HepG2 (cell line): ENCODE data around the gene POLG2. TPM values are rescaled to one million over a fixed set of nuclear protein-coding genes. Genes with fewer than 3 reads are reported as not detected.
A peak's percentile ranks its signal among the peaks of the same experiment; 100 is the strongest.

Experiments
- DDIT3 ChIP-seq: sonication (generic); formaldehyde crosslinking; IDR thresholded peaks from 2 replicates; pipeline ENCODE4 v1.4.0; 2020; ENCODE audit warnings: mild to moderate bottlenecking, missing genetic modification reagents
- E2F1 ChIP-seq: sonication (generic); formaldehyde crosslinking; IDR thresholded peaks from 2 replicates; pipeline ENCODE4 v1.5.0; 2020; ENCODE audit warnings: missing genetic modification reagents
- E2F5 ChIP-seq: sonication (generic); formaldehyde crosslinking; conservative IDR thresholded peaks from 2 replicates; pipeline ENCODE4 v1.4.0; 2020; ENCODE audit warnings: missing genetic modification reagents
- FOXK1 ChIP-seq: sonication (generic); formaldehyde crosslinking; IDR thresholded peaks from 2 replicates; pipeline ENCODE4 v1.4.0; 2020; ENCODE audit warnings: low read depth, missing genetic modification reagents, borderline replicate concordance
- HIVEP1 ChIP-seq: sonication (generic); formaldehyde crosslinking; IDR thresholded peaks from 2 replicates; pipeline ENCODE4 v1.4.0; 2020; ENCODE audit warnings: mild to moderate bottlenecking, missing genetic modification reagents
- IRF1 ChIP-seq: sonication (generic); formaldehyde crosslinking; IDR thresholded peaks from 2 replicates; pipeline ENCODE4 v1.4.0; 2020; ENCODE audit warnings: low read depth, mild to moderate bottlenecking, missing genetic modification reagents
- IRF9 ChIP-seq: sonication (generic); formaldehyde crosslinking; IDR thresholded peaks from 2 replicates; pipeline ENCODE4 v1.8.0; 2022; ENCODE audit warnings: missing genetic modification reagents, mild to moderate bottlenecking, borderline replicate concordance
- JUNB ChIP-seq: sonication (generic); formaldehyde crosslinking; IDR thresholded peaks from 2 replicates; pipeline ENCODE4 v1.8.0; 2022; ENCODE audit warnings: missing genetic modification reagents, mild to moderate bottlenecking, borderline replicate concordance
- KDM4B ChIP-seq: sonication (generic); formaldehyde crosslinking; IDR thresholded peaks from 2 replicates; pipeline ENCODE4 v1.4.0; 2020; ENCODE audit warnings: missing genetic modification reagents
- MAFG ChIP-seq: sonication (generic); formaldehyde crosslinking; IDR thresholded peaks from 2 replicates; pipeline ENCODE4 v1.5.1; 2020; ENCODE audit warnings: mild to moderate bottlenecking, missing genetic modification reagents
- MAFK ChIP-seq, 2 experiments: IDR thresholded peaks in 1 of 2; conservative IDR thresholded peaks in 1 of 2; 2 replicates each; pipeline ENCODE4 v1.6.1; 2011; ENCODE audit warnings: improper control_type of control experiment in 2 of 2, low read length in 2 of 2
- MEIS2 ChIP-seq: sonication (generic); formaldehyde crosslinking; IDR thresholded peaks from 2 replicates; pipeline ENCODE4 v1.9.0; 2021; ENCODE audit warnings: mild to moderate bottlenecking, missing genetic modification reagents
- POLR2G ChIP-seq: fragments of 200-400 bp; formaldehyde crosslinking; IDR thresholded peaks from 2 replicates; pipeline ENCODE4 v1.6.1; 2018; ENCODE audit warnings: mild to moderate bottlenecking, low read depth, low read length, moderate library complexity
- SRF ChIP-seq: IDR thresholded peaks from 2 replicates; pipeline ENCODE4 v1.6.1; 2011; ENCODE audit warnings: mild to moderate bottlenecking, low read depth, low read length, moderate library complexity
- TAF15 ChIP-seq: fragments of 200-400 bp; formaldehyde crosslinking; IDR thresholded peaks from one replicate; pipeline ENCODE4 v1.6.1; 2018; ENCODE audit warnings: mild to moderate bottlenecking, low read depth, low read length; ENCODE audit not compliant: poor library complexity, severe bottlenecking
- TRAFD1 ChIP-seq: sonication (generic); formaldehyde crosslinking; IDR thresholded peaks from 2 replicates; pipeline ENCODE4 v1.5.1; 2020; ENCODE audit warnings: missing genetic modification reagents, mild to moderate bottlenecking, borderline replicate concordance
- ZBTB37 ChIP-seq: sonication (generic); formaldehyde crosslinking; IDR thresholded peaks from 2 replicates; pipeline ENCODE4 v1.4.0; 2020; ENCODE audit warnings: mild to moderate bottlenecking, missing genetic modification reagents
- ZNF12 ChIP-seq: sonication (generic); formaldehyde crosslinking; IDR thresholded peaks from 2 replicates; pipeline ENCODE4 v1.5.0; 2020; ENCODE audit warnings: missing genetic modification reagents
- ZNF263 ChIP-seq: sonication (generic); formaldehyde crosslinking; IDR thresholded peaks from 2 replicates; pipeline ENCODE4 v1.4.0; 2020; ENCODE audit warnings: missing genetic modification reagents
- ZNF264 ChIP-seq: sonication (generic); formaldehyde crosslinking; IDR thresholded peaks from 2 replicates; pipeline ENCODE4 v1.4.0; 2020; ENCODE audit warnings: missing genetic modification reagents
- ZNF567 ChIP-seq: sonication (generic); formaldehyde crosslinking; IDR thresholded peaks from 2 replicates; pipeline ENCODE4 v1.8.1; 2023; ENCODE audit warnings: mild to moderate bottlenecking, missing genetic modification reagents, borderline replicate concordance
- polyA plus RNA-seq, 8 experiments: library from polyadenylated mRNA; depleted of rRNA in 3 of 8; stranded (reverse) in 7 of 8; unstranded in 1 of 8; fragments of >200 nt; fragmentation: Illumina TruSeq in 4 of 8; extraction: Trizol in 4 of 8; gene quantifications; 2 replicates each; pipeline versions ENCODE4 v1.2.1 to v1.2.3, GENCODE V29; 2011 to 2016; ENCODE audit warnings: low read depth in 4 of 8, missing spikeins in 1 of 8, mixed read lengths in 1 of 8; ENCODE audit not compliant: insufficient read depth in 1 of 8
- total RNA-seq, 5 experiments: library from RNA; depleted of rRNA; stranded (reverse); fragments of >200 nt; fragmentation: Illumina TruSeq; extraction: Trizol; gene quantifications; 2 replicates each; pipeline ENCODE4 v1.2.3, GENCODE V29; 2016; ENCODE audit warnings: low read depth in 1 of 5

The POLG2 gene
- total and polyA plus RNA-seq, 2 of the 13 experiments (the other 11 are each of a cell fraction or from before 2014, with no cell fraction given) = 21.1 to 25.5 TPM

GRCh38 chr17:64496786-64497564 is at the start of gene POLG2 (continued):
- TF ChIP-seq ZBTB37 (CRISPR knock-in tag) = peak; percentile 51; the same call in 1 of the 2 replicates
- TF ChIP-seq IRF9 (CRISPR knock-in tag) = no peak
- TF ChIP-seq E2F5 (CRISPR knock-in tag) = no peak; the same call in 1 of the 2 replicates
- peak; percentile 29; the same call in 1 of the 2 replicates for TF ChIP-seq ZNF263 (CRISPR knock-in tag)
- peak; percentile 2 to 11; a peak in 1 of 4 replicates for TF ChIP-seq MAFK (conservative IDR thresholded peaks at IDR 0.05 in 1 of 2, IDR thresholded peaks at IDR 0.05 in 1 of 2; ENCODE audit: low read length in 2 of 2)
- TF ChIP-seq JUNB (CRISPR knock-in tag) = peak; percentile 66; the same call in 1 of the 2 replicates
- peak; percentile 22; the same call in 1 of the 2 replicates for TF ChIP-seq E2F1 (CRISPR knock-in tag)
- TF ChIP-seq MEIS2 = peak; percentile 35; the same call in 1 of the 2 replicates
- peak; percentile 13; the same call in 1 of the 2 replicates for TF ChIP-seq KDM4B (CRISPR knock-in tag)
- TF ChIP-seq HIVEP1 = peak; percentile 75
- TF ChIP-seq DDIT3 (CRISPR knock-in tag) = no peak
- no peak for TF ChIP-seq MAFG (CRISPR knock-in tag)
- peak; percentile 98 for TF ChIP-seq POLR2G
- TF ChIP-seq ZNF12 (CRISPR knock-in tag) = no peak; the same call in 1 of the 2 replicates
- TF ChIP-seq ZNF567 (CRISPR knock-in tag) = peak; percentile 81
- peak; percentile 46; the same call in 1 of the 2 replicates for TF ChIP-seq ZNF264 (CRISPR knock-in tag)
- no peak for TF ChIP-seq TAF15
- no peak for TF ChIP-seq TRAFD1 (CRISPR knock-in tag)
- TF ChIP-seq IRF1 (CRISPR knock-in tag) = peak; percentile 74; the same call in 1 of the 2 replicates
- TF ChIP-seq FOXK1 = peak; percentile 40; the same call in 1 of the 2 replicates
- peak; percentile 26; the same call in 1 of the 2 replicates for TF ChIP-seq SRF
